Naive B cell (primary cell): ENCODE measurements around the gene EVPLL. TPM values are rescaled to one million over a fixed set of nuclear protein-coding genes. Genes with fewer than 3 reads are reported as not detected.
"Not testable (repeated sequence)": the region's sequence is repeated elsewhere in the genome, so short reads cannot be mapped to it uniquely, and the experiment has no call there.

Experiments used
- ATAC-seq, 2 donors: fragments of 150-1000 bp; cut with Tn5 transposase; 2 replicates each; pipeline ENCODE4 v1.10.0; 2021; ENCODE audit warnings: low read depth in 2 of 2, mild to moderate bottlenecking in 2 of 2, moderate library complexity in 2 of 2
- DNase-seq: peaks from one replicate; pipeline ENCODE4 v3.0.0; 2022
- H3K27ac Mint-ChIP-seq, 6 donors: one replicate each; pipeline ENCODE4 v1.8.0; 2020 to 2022; ENCODE audit warnings: mild to moderate bottlenecking in 6 of 6, mixed read lengths in 6 of 6, moderate library complexity in 5 of 6, inconsistent platforms in 2 of 6
- H3K27me3 Mint-ChIP-seq, 3 donors: one replicate each; pipeline ENCODE4 v1.8.0; 2021 to 2022; ENCODE audit warnings: mixed read lengths in 3 of 3, mild to moderate bottlenecking in 1 of 3
- H3K36me3 Mint-ChIP-seq, 2 donors: one replicate each; pipeline ENCODE4 v1.8.0; 2020 to 2022; ENCODE audit warnings: mixed read lengths in 2 of 2, inconsistent platforms in 1 of 2, mild to moderate bottlenecking in 1 of 2
- H3K4me1 Mint-ChIP-seq, 3 donors: one replicate each; pipeline ENCODE4 v1.8.0; 2020 to 2022; ENCODE audit warnings: mixed read lengths in 3 of 3, inconsistent platforms in 1 of 3, mild to moderate bottlenecking in 1 of 3, moderate library complexity in 1 of 3
- H3K4me3 Mint-ChIP-seq, 8 donors: one replicate each; pipeline ENCODE4 v1.8.0; 2020 to 2022; ENCODE audit warnings: mild to moderate bottlenecking in 8 of 8, mixed read lengths in 8 of 8, moderate library complexity in 8 of 8, inconsistent platforms in 2 of 8
- H3K9me3 Mint-ChIP-seq, 7 donors: one replicate each; pipeline ENCODE4 v1.8.0; 2020 to 2022; ENCODE audit warnings: mixed read lengths in 7 of 7, mild to moderate bottlenecking in 5 of 7, inconsistent platforms in 2 of 7, moderate library complexity in 1 of 7
- polyA plus RNA-seq, 6 donors: library from polyadenylated mRNA; unstranded; fragments of 300-500 nt; fragmentation: Illumina TruSeq; gene quantifications; one replicate each; pipeline ENCODE4 v1.2.3, GENCODE V29; 2021; ENCODE audit warnings: low read depth in 6 of 6

EVPLL gene
- polyA plus RNA-seq, 6 donors from 2014 or later, result not detected

- H3K9me3 Mint-ChIP-seq, DNase-seq, H3K27me3 Mint-ChIP-seq, H3K36me3 Mint-ChIP-seq: not testable (repeated sequence)
- H3K4me1 Mint-ChIP-seq, result peaks cover 13 to 28% (median 14%) of the 10 kb centered on the region in 3 donors
- peak; percentile 95 for ATAC-seq
- H3K4me3 Mint-ChIP-seq, result peak overlapping the region in 3 of 8 donors; percentile 90 to 99 (median 99)
- peak overlapping the region in 1 of 6 donors; percentile 89 for H3K27ac Mint-ChIP-seq
Observed at GRCh38 chr17:18412001-18412538, 34.5 kb downstream of the EVPLL start.

GRCh38 chr17:18421521-18421920 lies 43.9 kb downstream of the EVPLL start:
- H3K36me3 Mint-ChIP-seq, H3K9me3 Mint-ChIP-seq, H3K27me3 Mint-ChIP-seq, DNase-seq, H3K27ac Mint-ChIP-seq, H3K4me1 Mint-ChIP-seq, ATAC-seq, H3K4me3 Mint-ChIP-seq: not testable (repeated sequence)

DNA sequence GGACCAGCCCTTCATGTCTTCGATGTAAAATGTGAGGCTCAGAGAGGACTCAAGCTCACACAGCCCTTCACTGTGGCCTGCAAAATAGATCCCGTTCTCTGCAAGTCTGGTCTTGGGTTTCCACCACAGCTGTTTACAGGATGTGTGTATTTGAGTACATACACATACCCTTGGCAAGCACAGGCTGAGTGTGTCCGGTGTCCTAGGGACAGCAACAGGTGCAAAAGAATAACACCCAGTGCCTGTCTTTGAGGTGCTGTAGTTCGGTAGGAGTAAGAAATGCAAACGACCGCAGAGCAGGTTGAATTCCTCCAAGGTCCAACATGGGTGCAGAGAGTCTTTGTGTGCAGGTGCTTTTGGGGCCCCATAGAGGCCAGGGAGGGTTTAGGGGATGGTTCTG lies 44.9 kb downstream of the EVPLL start:
- not testable (repeated sequence) for H3K27me3 Mint-ChIP-seq, H3K36me3 Mint-ChIP-seq, H3K4me3 Mint-ChIP-seq, H3K4me1 Mint-ChIP-seq, H3K27ac Mint-ChIP-seq, H3K9me3 Mint-ChIP-seq, ATAC-seq, DNase-seq

- not testable (repeated sequence) for H3K4me3 Mint-ChIP-seq, ATAC-seq, DNase-seq, H3K9me3 Mint-ChIP-seq, H3K27ac Mint-ChIP-seq, H3K27me3 Mint-ChIP-seq, H3K36me3 Mint-ChIP-seq, H3K4me1 Mint-ChIP-seq
Observed at GRCh38 chr17:18423015-18423414, 45.4 kb downstream of the EVPLL start.

DNA sequence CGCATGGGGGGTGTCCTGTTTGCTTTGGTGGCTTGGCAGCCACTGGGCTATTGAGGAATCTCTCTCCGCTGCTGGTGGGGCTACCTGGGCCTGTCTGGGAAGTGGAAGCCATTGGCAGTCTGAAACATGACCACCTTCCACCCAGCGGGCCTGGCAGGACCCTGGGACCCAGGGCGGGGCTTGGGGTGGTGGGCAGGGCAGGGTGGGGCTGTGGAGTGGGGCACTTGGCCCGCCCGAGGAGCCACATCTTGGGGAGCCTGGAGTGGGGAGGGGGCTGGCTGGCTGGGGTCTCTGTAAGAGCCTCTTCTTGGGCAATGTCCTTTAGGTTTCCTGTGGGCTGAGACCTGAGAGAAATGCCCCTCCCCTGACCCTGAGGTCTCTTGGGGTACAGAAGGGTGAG lies 48.0 kb downstream of the EVPLL start:
- not testable (repeated sequence) for H3K9me3 Mint-ChIP-seq, H3K27me3 Mint-ChIP-seq, H3K27ac Mint-ChIP-seq, H3K36me3 Mint-ChIP-seq, H3K4me1 Mint-ChIP-seq, H3K4me3 Mint-ChIP-seq, ATAC-seq, DNase-seq

- H3K36me3 Mint-ChIP-seq, DNase-seq, H3K9me3 Mint-ChIP-seq, H3K27me3 Mint-ChIP-seq, H3K4me1 Mint-ChIP-seq, H3K27ac Mint-ChIP-seq, H3K4me3 Mint-ChIP-seq, ATAC-seq: not testable (repeated sequence)
Observed at GRCh38 chr17:18426639-18427038, 49.1 kb downstream of the EVPLL start.

DNA sequence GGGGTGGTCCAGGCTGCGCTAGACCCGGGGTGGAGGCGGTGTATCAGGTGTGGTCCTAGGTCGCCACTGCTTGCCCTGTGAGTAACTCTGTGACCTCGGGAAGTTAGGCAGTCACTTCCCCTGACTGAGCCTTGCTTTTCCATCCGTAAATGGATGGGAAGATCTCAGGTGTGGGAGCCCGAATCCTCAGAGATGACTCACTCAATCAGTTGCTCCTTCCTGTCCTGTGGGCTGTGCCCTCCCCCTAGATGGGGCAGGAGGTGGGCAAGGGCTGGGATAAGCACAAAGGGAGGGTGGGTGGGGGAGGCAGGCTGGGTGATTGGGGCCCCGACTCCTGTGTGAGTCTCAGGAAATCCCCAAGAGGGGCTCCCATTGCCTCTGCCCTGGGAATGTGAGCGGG lies 54.6 kb downstream of the EVPLL start:
- not testable (repeated sequence) for DNase-seq, H3K4me1 Mint-ChIP-seq, H3K27ac Mint-ChIP-seq, H3K9me3 Mint-ChIP-seq, H3K36me3 Mint-ChIP-seq, ATAC-seq, H3K4me3 Mint-ChIP-seq, H3K27me3 Mint-ChIP-seq

Other genes starting within 250 kb of the EVPLL start
- gene ALKBH5, start 193.9 kb upstream of the EVPLL start, polyA plus RNA-seq, result 100 to 1,000 TPM; 124 to 169 (median 146) TPM
- 1 to 10 TPM in 2 of 6 donors, under 1 TPM in 3, not detected in 1; 0.38 to 1.4 (median 0.86) TPM for gene LLGL1, start 152.1 kb upstream of the EVPLL start, polyA plus RNA-seq
- 100 to 1,000 TPM in 3 of 6 donors, 10 to 100 TPM in 3; 80.0 to 169 (median 98.4) TPM for gene FLII, start 119.0 kb upstream of the EVPLL start, polyA plus RNA-seq
- 10 to 100 TPM in 3 of 6 donors, 1 to 10 TPM in 3; 3.2 to 13.8 (median 9.9) TPM for gene MIEF2, start 117.1 kb upstream of the EVPLL start, polyA plus RNA-seq
- gene TOP3A, start 62.8 kb upstream of the EVPLL start, polyA plus RNA-seq, result 10 to 100 TPM in 5 of 6 donors, 1 to 10 TPM in 1; 5.2 to 20.1 (median 14.6) TPM
- gene SMCR8, start 62.5 kb upstream of the EVPLL start, polyA plus RNA-seq, result 1 to 10 TPM; 2.8 to 9.2 (median 5.9) TPM
- 10 to 100 TPM in 5 of 6 donors, 1 to 10 TPM in 1; 9.1 to 18.0 (median 15.8) TPM for gene SHMT1, start 14.2 kb upstream of the EVPLL start, polyA plus RNA-seq
- gene LGALS9C, start 99.0 kb downstream of the EVPLL start, polyA plus RNA-seq, result not detected